ENCODE data around the gene SPON2. TPM values are rescaled to one million over a fixed set of nuclear protein-coding genes. Genes with fewer than 3 reads are reported as not detected.

Gene SPON2
- 1.4 and 18.1 TPM in 2 replicates for total RNA-seq

DNA sequence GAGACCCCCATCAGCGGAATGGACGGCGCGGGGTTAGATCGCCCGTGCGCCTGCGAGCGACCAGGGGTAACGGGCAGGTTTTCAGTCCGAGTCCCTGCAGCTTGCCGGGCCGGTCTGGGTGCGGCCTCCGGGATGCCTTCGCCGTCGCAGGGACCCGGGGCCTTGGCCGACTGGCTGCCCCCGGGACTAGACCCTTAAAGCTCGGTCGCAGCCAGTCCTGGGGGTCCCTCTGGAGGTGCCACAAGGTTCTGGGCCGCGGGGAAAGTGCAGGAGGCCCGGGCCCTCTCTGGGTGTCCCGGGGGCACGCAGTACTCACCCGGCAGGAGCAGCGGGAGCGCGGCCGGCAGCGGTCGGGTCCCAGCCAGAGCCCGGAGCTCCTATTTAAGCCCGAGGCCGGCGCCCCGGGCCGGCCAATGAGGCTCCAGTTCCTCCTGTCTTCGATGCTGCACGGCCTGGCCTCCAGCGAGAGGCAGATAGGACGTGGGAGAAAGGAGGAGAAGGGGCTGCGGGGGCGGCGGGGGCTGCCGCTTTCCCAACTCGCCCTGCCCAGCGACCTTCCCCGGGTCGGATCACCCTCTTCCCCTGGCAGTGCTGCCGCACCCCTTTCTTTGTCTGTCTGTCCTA, at the start of gene SPON2:
Gene SPON2, minus strand, starts transcription at position 356 of the 624 bp plus-strand sequence.
- TF ChIP-seq, protein P1, sequence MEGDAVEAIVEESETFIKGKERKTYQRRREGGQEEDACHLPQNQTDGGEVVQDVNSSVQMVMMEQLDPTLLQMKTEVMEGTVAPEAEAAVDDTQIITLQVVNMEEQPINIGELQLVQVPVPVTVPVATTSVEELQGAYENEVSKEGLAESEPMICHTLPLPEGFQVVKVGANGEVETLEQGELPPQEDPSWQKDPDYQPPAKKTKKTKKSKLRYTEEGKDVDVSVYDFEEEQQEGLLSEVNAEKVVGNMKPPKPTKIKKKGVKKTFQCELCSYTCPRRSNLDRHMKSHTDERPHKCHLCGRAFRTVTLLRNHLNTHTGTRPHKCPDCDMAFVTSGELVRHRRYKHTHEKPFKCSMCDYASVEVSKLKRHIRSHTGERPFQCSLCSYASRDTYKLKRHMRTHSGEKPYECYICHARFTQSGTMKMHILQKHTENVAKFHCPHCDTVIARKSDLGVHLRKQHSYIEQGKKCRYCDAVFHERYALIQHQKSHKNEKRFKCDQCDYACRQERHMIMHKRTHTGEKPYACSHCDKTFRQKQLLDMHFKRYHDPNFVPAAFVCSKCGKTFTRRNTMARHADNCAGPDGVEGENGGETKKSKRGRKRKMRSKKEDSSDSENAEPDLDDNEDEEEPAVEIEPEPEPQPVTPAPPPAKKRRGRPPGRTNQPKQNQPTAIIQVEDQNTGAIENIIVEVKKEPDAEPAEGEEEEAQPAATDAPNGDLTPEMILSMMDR (conservative IDR thresholded peaks at IDR 0.05; ENCODE audit: low read depth, low read length): no peak
- peak within 1 kb of the TSS; percentile 76 for H3K4me3 ChIP-seq (ENCODE audit: low read depth, low read length)
- DNase-seq (ENCODE audit: low read depth): no peak

DNA sequence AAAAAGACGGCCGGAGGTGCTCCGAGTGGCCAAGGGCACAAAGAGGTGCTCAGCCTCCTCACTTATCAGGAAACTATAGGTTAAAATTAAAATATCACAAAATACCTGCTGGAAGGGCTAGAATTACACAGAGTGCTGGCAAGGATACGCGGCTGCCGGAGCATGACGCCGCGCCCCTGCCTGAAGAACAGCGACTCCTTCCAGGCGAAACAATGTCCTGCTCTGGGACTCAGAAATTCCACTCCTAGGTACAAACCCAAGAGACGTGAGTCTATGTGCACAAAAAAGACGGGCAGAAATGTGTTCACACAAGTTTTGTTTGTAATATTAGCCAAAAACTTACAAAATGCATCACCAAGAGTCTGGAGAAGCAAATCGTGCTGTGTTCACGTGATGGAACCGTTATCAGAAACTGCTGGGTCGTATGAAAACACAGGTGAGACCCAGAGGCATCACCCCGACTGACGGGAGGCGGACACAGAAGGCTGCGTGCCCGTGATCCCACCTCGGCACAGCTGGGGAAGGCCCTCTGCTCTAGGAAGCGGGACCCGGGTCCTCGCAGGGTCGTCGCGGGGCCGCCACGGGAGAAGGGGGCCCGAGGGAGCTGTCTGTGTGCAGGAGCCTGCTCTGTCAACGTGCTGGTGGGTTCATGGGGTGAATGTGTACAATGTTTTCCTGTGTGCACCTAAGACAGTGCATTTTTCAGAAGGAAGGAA, 48.9 kb upstream of the SPON2 start:
- no peak for DNase-seq (ENCODE audit: low read depth)
- no peak overlapping the region for H3K4me3 ChIP-seq (ENCODE audit: low read depth, low read length)
- TF ChIP-seq, protein P1 (conservative IDR thresholded peaks at IDR 0.05; ENCODE audit: low read depth, low read length): no peak

DNA sequence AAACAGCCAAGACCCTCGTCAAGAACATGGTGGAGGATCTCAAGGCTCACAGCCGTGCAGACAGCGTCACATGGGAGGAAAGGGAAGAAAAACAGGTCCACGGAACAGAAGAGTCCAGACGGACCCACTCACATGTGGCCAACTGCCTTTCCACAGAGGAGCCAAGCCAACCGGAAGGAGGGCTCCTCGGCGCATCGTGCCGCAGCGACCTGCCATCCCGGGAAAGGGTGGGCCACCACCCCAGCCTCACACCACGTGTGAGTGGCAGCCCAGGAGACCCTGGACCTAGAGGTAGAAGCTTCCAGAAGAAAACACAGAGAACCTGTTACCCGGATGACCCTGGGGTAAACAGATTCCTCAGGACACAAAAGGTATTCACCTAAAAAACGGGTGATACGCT, 48.2 kb upstream of the SPON2 start:
- no peak overlapping the region for H3K4me3 ChIP-seq (ENCODE audit: low read depth, low read length)
- no peak for DNase-seq (ENCODE audit: low read depth)
- TF ChIP-seq, protein P1 (conservative IDR thresholded peaks at IDR 0.05; ENCODE audit: low read depth, low read length): no peak

DNA sequence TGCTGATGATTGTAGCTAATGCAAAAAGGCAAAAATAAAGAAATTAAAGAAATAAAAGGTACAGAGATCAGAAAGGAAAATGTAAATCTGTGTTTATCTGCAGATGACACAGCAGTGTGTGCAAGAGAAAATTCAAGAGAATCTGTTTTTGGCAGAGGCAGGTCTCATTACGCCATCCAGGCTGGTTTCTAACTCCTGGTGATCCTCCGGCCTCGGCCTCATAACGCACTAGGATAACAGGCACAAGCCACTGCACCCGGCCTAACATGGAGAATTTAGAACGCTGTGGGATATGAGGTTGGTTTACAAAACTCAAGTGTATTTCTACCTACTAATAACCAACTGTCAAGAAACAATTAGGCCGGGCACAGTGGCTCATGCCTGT, 47.2 kb upstream of the SPON2 start:
- DNase-seq (ENCODE audit: low read depth): no peak
- H3K4me3 ChIP-seq (ENCODE audit: low read depth, low read length): no peak overlapping the region
- TF ChIP-seq, protein P1 (conservative IDR thresholded peaks at IDR 0.05; ENCODE audit: low read depth, low read length): no peak

GRCh38 chr4:1218634-1219565, 46.5 kb upstream of the SPON2 start:
- no peak overlapping the region for H3K4me3 ChIP-seq (ENCODE audit: low read depth, low read length)
- DNase-seq (ENCODE audit: low read depth): no peak
- TF ChIP-seq, protein P1 (conservative IDR thresholded peaks at IDR 0.05; ENCODE audit: low read depth, low read length): no peak

DNA sequence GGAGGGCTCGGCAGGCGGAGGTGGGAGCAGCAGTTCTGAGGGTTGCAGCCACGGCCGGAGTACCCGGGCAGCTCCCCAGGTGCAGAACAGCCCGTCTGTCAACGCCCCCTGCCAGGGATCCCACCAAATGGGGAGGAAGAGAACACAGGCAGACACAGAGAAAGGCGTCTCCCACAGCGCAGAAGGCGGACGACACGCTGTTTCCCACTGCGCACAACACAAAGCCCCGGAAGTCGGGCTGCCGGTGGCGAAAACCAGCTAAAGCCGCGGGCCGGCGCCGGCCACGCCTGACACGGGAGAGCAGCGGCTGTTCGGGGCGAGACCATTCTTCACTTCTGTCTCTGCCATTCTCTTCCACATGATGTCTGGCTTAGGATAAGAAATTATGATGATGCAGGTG, 45.0 kb upstream of the SPON2 start:
- TF ChIP-seq, protein P1 (conservative IDR thresholded peaks at IDR 0.05; ENCODE audit: low read depth, low read length): no peak
- no peak for DNase-seq (ENCODE audit: low read depth)
- H3K4me3 ChIP-seq (ENCODE audit: low read depth, low read length): no peak overlapping the region
